ENCODE data around the gene GRIFIN.

Gene GRIFIN

GRCh38 chr7:2452643-2453270, 23.4 kb downstream of the GRIFIN start:
- DNase-seq, result no peak

GRCh38 chr7:2452074-2452507, 24.1 kb downstream of the GRIFIN start:
- no peak for DNase-seq

GRCh38 chr7:2451171-2452073, 24.8 kb downstream of the GRIFIN start:
- DNase-seq, result no peak

DNA sequence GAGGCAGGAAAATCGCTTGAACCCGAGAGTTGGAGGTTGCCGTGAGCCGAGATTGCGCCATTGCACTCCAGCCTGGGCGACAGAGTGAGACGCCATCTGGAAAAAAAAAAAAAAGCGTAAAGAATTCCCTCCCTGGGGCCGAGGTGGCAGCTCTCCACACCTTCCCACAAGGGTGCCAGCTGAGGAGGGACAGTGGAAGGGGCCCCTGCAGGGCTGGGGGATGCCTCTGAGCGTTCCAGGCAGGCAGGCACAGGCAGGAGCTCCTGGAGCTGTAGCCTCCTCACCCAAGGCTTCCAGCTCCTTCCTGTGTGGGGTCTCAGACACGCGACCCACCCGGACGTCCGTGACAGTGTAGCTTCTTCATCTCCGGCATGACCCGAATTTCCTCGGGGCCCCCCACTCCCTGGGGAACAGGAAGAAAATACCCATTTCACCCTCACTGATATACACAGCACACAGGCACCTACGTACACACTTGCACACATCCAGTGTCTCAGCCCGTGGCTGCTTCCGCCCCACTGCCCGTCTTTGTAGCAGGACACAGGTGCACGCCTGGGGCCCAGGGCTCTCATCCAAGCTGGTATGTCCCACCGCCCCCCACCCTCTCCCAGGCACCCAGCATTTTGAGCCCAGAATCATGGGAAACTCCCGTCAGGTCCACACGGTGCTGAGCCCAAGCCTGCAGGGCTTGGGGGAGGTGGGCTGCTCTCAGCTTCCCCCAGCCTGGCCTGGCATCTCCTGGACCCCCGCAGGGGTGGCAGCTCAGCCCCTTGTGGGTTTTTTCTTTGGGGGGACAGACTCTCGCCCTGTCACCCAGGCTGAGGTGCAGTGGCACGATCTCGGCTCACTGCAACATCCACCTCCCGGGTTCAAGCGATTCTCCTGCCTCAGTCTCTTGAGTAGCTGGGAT, 25.7 kb downstream of the GRIFIN start:
- DNase-seq, result no peak

DNA sequence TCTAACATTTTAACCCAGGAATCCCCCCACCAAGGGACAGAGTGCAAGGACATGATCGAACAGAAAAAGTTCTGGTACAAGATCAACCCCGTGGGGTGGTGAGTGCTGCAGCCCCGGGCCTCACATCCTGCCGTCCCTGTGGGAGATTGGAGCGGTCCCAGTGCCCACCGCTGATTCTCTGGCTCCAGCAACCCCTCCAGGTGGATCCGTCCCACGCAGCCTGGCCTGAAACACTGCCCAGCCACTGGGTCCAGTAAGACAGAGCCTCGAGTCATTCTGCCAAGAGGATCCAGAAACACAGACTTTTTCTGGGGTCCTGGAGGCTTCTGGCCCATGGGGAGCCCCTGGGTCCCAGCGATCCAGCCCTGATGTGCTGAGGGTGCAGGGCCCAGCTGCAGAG, 29.5 kb downstream of the GRIFIN start:
- no peak for DNase-seq

GRCh38 chr7:2445898-2446555, 30.2 kb downstream of the GRIFIN start:
- no peak for DNase-seq

- DNase-seq, result no peak
These were observed 31.2 kb downstream of the GRIFIN start for GRCh38 chr7:2445047-2445446.

GRCh38 chr7:2444476-2444875, 31.7 kb downstream of the GRIFIN start:
- DNase-seq, result no peak

GRCh38 chr7:2443491-2443890, 32.7 kb downstream of the GRIFIN start:
- DNase-seq, result no peak

GRCh38 chr7:2441430-2442058, 34.7 kb downstream of the GRIFIN start:
- DNase-seq, result no peak

GRCh38 chr7:2440608-2441245, 35.5 kb downstream of the GRIFIN start:
- no peak for DNase-seq

DNA sequence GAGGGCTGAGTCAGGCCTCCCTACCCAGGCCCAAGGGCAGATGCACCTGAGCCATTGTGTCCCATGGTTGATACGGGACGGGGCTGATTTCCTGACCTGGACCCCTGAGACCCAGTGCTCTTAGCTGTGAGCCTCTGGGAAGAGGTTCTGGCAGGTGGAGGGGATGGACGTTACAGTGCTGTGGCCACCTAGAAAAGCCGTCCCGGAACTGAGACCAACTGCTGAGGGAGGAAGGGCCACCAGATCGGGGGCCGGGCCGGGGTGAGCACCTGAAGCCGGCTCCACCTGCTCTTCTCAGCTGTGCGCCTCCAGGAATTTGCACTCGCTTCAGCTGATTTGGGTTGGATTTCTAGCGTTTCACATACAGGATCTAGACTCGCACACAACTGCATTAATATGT, 37.4 kb downstream of the GRIFIN start:
- no peak for DNase-seq

GRCh38 chr7:2438186-2438585, 38.0 kb downstream of the GRIFIN start:
- DNase-seq, result no peak

- no peak for DNase-seq
These were observed 38.6 kb downstream of the GRIFIN start for GRCh38 chr7:2437537-2438148.

DNA sequence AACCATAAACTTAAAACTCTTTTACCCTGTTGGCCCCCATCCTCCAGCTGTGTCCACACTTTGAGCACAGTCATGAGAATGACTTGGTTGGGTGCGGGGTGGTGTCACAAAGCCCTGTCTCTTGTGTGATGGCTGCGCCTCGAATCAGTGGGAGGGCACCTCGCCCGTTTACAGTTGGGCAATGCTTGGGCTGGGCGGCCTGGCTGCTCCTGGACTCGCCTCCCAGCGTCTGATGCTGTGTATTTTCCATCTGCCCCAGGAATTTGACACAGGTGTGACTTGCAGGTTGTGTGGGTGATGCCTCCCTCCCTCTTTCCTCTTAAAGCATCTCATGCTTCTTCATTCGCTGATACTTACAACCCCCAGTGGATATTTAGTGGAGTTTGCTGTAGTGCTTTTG, 39.1 kb downstream of the GRIFIN start:
- DNase-seq, result no peak

- DNase-seq, result no peak
These were observed 39.7 kb downstream of the GRIFIN start for GRCh38 chr7:2436341-2437104.

- DNase-seq, result no peak
These were observed 41.1 kb downstream of the GRIFIN start for GRCh38 chr7:2435146-2435545.

DNA sequence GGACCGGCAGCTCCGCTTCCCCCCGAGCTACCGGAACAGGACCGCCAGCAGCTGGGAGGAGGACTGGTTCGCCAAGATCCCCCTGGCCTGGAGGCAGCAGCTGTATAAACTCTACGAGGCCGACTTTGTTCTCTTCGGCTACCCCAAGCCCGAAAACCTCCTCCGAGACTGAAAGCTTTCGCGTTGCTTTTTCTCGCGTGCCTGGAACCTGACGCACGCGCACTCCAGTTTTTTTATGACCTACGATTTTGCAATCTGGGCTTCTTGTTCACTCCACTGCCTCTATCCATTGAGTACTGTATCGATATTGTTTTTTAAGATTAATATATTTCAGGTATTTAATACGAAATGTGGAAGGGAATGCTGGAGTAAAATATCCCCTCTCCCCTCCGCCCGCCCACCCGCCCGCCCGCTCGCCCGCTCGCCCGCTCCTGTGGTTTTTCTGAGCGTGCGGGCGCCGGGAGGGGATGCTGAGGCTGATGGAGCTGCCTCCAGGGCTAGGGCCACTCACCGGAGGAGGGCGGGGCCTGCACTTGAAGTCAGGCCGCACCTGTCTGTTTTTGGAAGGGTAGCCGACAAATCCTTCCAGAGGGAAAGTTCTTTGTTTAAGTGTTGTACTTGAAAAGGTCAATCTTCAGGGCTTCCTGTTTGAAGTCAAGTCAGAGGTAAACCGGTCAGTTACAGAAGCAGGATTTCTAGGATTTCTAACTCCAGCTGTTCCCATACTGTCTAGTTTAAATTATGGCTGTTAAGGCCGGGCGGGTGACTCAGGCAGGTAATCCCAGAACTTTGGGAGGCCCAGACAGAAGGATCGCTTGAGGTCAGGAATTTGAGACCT, 42.3 kb downstream of the GRIFIN start:
- no peak for DNase-seq

- no peak for DNase-seq
These were observed 43.1 kb downstream of the GRIFIN start for GRCh38 chr7:2432910-2433712.

Measured in SIG-M5 (cell line).